K562 (cell line): ENCODE results near the gene BHLHE40. TPM values are rescaled to one million over a fixed set of nuclear protein-coding genes. Genes with fewer than 3 reads are reported as not detected.

Experiments
- ATAC-seq: fragments of 200-7000 bp; cut with Tn5 transposase; 3 replicates; pipeline ENCODE4 v1.9.1; 2020; ENCODE audit warnings: moderate library complexity
- BruUV-seq: library from RNA; stranded (reverse); fragments of 400-500 nt; replicated peaks from 2 replicates; lab custom pipeline; 2021; lab: Mats Ljungman, UMichigan
- CTCF ChIA-PET: fragments of 300-600 bp; formaldehyde crosslinking; extraction: SDS; loops from one replicate; lab custom pipeline; 2021; ENCODE audit warnings: low intra/inter-chr PET ratio; lab: Yijun Ruan, JAX
- POLR2A ChIA-PET: fragments of 300-600, 350-650 bp; sonication (Branson Sonifier 250); formaldehyde crosslinking; extraction: SDS; loops from one replicate; lab custom pipeline; 2021; ENCODE audit warnings: antibody characterized with exemption, inconsistent platforms; lab: Yijun Ruan, JAX
- DNase-seq, 4 experiments: peaks; one replicate each; pipeline versions ENCODE4 v3.0.0 to v3.0.0-alpha.2; 2011 to 2018; ENCODE audit warnings: low spot score in 3 of 4, mixed read lengths in 3 of 4; ENCODE audit errors: extremely low read depth in 1 of 4
- FAIRE-seq: peaks from 2 replicates; lab custom pipeline; 2011; peaks lifted over from hg19 to GRCh38; lab: Jason Lieb, UNC
- H2AFZ ChIP-seq: 2 replicates; pipeline ENCODE4 v1.6.0; 2011; ENCODE audit warnings: low read depth, low read length, control low read depth, inconsistent platforms
- H3K27ac ChIP-seq: fragments of 200-600 bp; 3 replicates; pipeline ENCODE4 v1.8.0; 2011; ENCODE audit warnings: low read depth, mild to moderate bottlenecking, control low read depth, inconsistent platforms, low read length, moderate library complexity, mixed read lengths; ENCODE audit errors: extremely low read depth
- H3K27me3 ChIP-seq, 2 experiments: fragments of 300-600 bp in 1 of 2; 2 replicates in 1 of 2; 3 replicates in 1 of 2; pipeline versions ENCODE4 v1.6.0 to v1.8.0; 2011; ENCODE audit warnings: inconsistent platforms in 2 of 2, low read length in 2 of 2, mild to moderate bottlenecking in 1 of 2, mixed read lengths in 1 of 2, moderate library complexity in 1 of 2; ENCODE audit not compliant: control insufficient read depth in 2 of 2, insufficient read depth in 2 of 2
- H3K36me3 ChIP-seq: fragments of 300-600 bp; 3 replicates; pipeline ENCODE4 v1.8.0; 2011; ENCODE audit warnings: mild to moderate bottlenecking, low read length, inconsistent platforms; ENCODE audit not compliant: control insufficient read depth, insufficient read depth
- H3K4me1 ChIP-seq, 2 experiments: fragments of 200-600 bp in 1 of 2; replicated peaks in 1 of 2; 2 replicates in 1 of 2; 3 replicates in 1 of 2; pipeline versions ENCODE4 v1.5.1 to v1.8.0; 2011; ENCODE audit warnings: inconsistent platforms in 2 of 2, low read length in 2 of 2, mild to moderate bottlenecking in 1 of 2, mixed read lengths in 1 of 2, moderate library complexity in 1 of 2; ENCODE audit not compliant: control insufficient read depth in 2 of 2, insufficient read depth in 2 of 2
- H3K4me2 ChIP-seq: 2 replicates; pipeline ENCODE4 v1.6.1; 2011; ENCODE audit warnings: low read length, control low read depth, inconsistent platforms, mixed read lengths; ENCODE audit not compliant: insufficient read depth
- H3K4me3 ChIP-seq: fragments of 200-600 bp; sonication (generic), shearing (Covaris generic); 2 replicates; pipeline ENCODE4 v1.5.1; 2016; ENCODE audit warnings: control low read depth, inconsistent platforms
- H3K79me2 ChIP-seq: fragments of 200-600 bp; 3 replicates; pipeline ENCODE4 v1.8.0; 2011; ENCODE audit warnings: low read length, inconsistent platforms; ENCODE audit not compliant: control insufficient read depth, insufficient read depth
- H3K9ac ChIP-seq, 2 experiments: 2 replicates each; pipeline versions ENCODE4 v1.6.0 to v1.6.1; 2011; ENCODE audit warnings: low read depth in 2 of 2, low read length in 2 of 2, control low read depth in 1 of 2, inconsistent platforms in 1 of 2, mild to moderate bottlenecking in 1 of 2, mixed read lengths in 1 of 2; ENCODE audit not compliant: insufficient read depth in 1 of 2
- H3K9me1 ChIP-seq: one replicate; pipeline ENCODE4 v1.6.0; 2011; ENCODE audit warnings: inconsistent platforms, mild to moderate bottlenecking, low read length, moderate library complexity; ENCODE audit not compliant: control insufficient read depth, insufficient read depth
- H3K9me3 ChIP-seq: replicated peaks from 2 replicates; pipeline ENCODE4 v1.5.1; 2011; ENCODE audit warnings: low read depth, low read length, inconsistent platforms; ENCODE audit not compliant: control insufficient read depth, insufficient read depth
- H4K20me1 ChIP-seq: replicated peaks from 2 replicates; pipeline ENCODE4 v1.6.1; 2011; ENCODE audit warnings: low read length, inconsistent platforms, mixed read lengths; ENCODE audit not compliant: control insufficient read depth, insufficient read depth
- ASH1L ChIP-seq: fragments of 450-650 bp; IDR thresholded peaks from 2 replicates; pipeline ENCODE4 v1.6.1; 2018; ENCODE audit warnings: borderline replicate concordance, mild to moderate bottlenecking, low read depth; ENCODE audit not compliant: partially characterized antibody
- BCOR ChIP-seq: fragments of 450-650 bp; IDR thresholded peaks from 2 replicates; pipeline ENCODE4 v1.6.1; 2016
- BRD9 ChIP-seq: fragments of 450-650 bp; IDR thresholded peaks from 2 replicates; pipeline ENCODE4 v1.6.1; 2018; ENCODE audit warnings: low read depth; ENCODE audit not compliant: partially characterized antibody
- CBFA2T3 ChIP-seq: fragments of 450-650 bp; IDR thresholded peaks from 2 replicates; pipeline ENCODE4 v1.6.1; 2017
- CBX5 ChIP-seq: IDR thresholded peaks from 2 replicates; pipeline ENCODE4 v1.6.1; 2014; ENCODE audit warnings: low read depth, borderline replicate concordance
- CHD4 ChIP-seq: fragments of 200-600 bp; sonication (generic); IDR thresholded peaks from 3 replicates; pipeline ENCODE4 v1.6.1; 2012; ENCODE audit warnings: low read depth, mild to moderate bottlenecking, mixed read lengths, low read length, inconsistent platforms; ENCODE audit not compliant: insufficient read depth, insufficient replicate concordance, poor library complexity, severe bottlenecking
- DACH1 ChIP-seq: fragments of 450-650 bp; IDR thresholded peaks from 2 replicates; pipeline ENCODE4 v1.6.1; 2018; ENCODE audit not compliant: partially characterized antibody
- ELK3 ChIP-seq: fragments of 450-650 bp; formaldehyde crosslinking; IDR thresholded peaks from 2 replicates; pipeline ENCODE4 v1.4.0; 2020; ENCODE audit warnings: mild to moderate bottlenecking
- HDAC2 ChIP-seq: fragments of 450-650 bp; IDR thresholded peaks from 2 replicates; pipeline ENCODE4 v1.6.1; 2016; ENCODE audit warnings: mild to moderate bottlenecking
- MYC ChIP-seq, 2 experiments: fragments of 250-450 bp in 1 of 2; sonication (Bioruptor Pico) in 1 of 2; IDR thresholded peaks; 2 replicates each; pipeline versions ENCODE4 v1.5.1 to v1.6.1; 2012 to 2021; ENCODE audit warnings: low read depth in 2 of 2, borderline replicate concordance in 1 of 2, improper control_type of control experiment in 1 of 2, low read length in 1 of 2, mild to moderate bottlenecking in 1 of 2, moderate library complexity in 1 of 2
- NCOA6 ChIP-seq: fragments of 450-650 bp; IDR thresholded peaks from 2 replicates; pipeline ENCODE4 v1.6.1; 2017; ENCODE audit warnings: mild to moderate bottlenecking
- NEUROD1 ChIP-seq: fragments of 150-350 bp; IDR thresholded peaks from 2 replicates; pipeline ENCODE4 v1.6.1; 2014; ENCODE audit warnings: borderline replicate concordance, low read length, low read depth; ENCODE audit not compliant: partially characterized antibody
- ZFP1 ChIP-seq: fragments of 450-650 bp; formaldehyde crosslinking; IDR thresholded peaks from 2 replicates; pipeline ENCODE4 v1.4.0; 2020; ENCODE audit warnings: mild to moderate bottlenecking, mixed read lengths
- ZFP36 ChIP-seq: fragments of 150-350 bp; IDR thresholded peaks from 2 replicates; pipeline ENCODE4 v1.6.1; 2018; ENCODE audit warnings: low read length, low read depth; ENCODE audit not compliant: partially characterized antibody
- ZNF165 ChIP-seq: fragments of 250-450 bp; sonication (Bioruptor Pico); IDR thresholded peaks from 2 replicates; pipeline ENCODE4 v1.4.0; 2020; ENCODE audit warnings: borderline replicate concordance
- WGBS: fragments of 100-300 bp; shearing (Covaris generic); methylation state at CpG from one replicate; pipeline ENCODE4 v1.1.6; 2016; ENCODE audit warnings: low coverage, mixed read lengths; ENCODE audit not compliant: insufficient coverage; ENCODE audit errors: missing lambda C conversion rate; 5-methylcytosine and 5-hydroxymethylcytosine counted together
- in situ Hi-C: fragments of 300-500 bp; cut with MboI; formaldehyde crosslinking; loops from 4 replicates; pipeline ENCODE4 v1.15.0; 2018; ENCODE audit warnings: inconsistent platforms, mixed read lengths
- intact Hi-C: fragments of 100-400 bp; cut with micrococcal nuclease; formaldehyde crosslinking; loops from 2 replicates; pipeline ENCODE4 v1.14.2; 2022
- polyA plus RNA-seq, 8 experiments: library from polyadenylated mRNA; depleted of rRNA in 4 of 8; stranded (reverse) in 5 of 8; unstranded in 3 of 8; fragments of >200 nt; fragmentation: Nextera tagmentation in 2 of 8; fragmentation: Illumina TruSeq in 1 of 8; extraction: Ambion mirVana in 2 of 8; extraction: Trizol in 1 of 8; gene quantifications; 2 replicates each; pipeline versions ENCODE4 v1.2.1 to v1.2.3, GENCODE V29; 2011 to 2014; ENCODE audit warnings: inconsistent platforms in 1 of 8, missing spikeins in 1 of 8
- total RNA-seq, 7 experiments: library from RNA; depleted of rRNA in 6 of 7; stranded (reverse); fragments of >200 nt in 6 of 7; fragmentation: Illumina TruSeq in 2 of 7; extraction: Trizol in 2 of 7; gene quantifications; 2 replicates each; pipeline versions ENCODE4 v1.2.1 to v1.2.3, GENCODE V29; 2011 to 2021; ENCODE audit warnings: low replicate concordance in 1 of 7
- TF ChIP-seq, protein P1 (sequence below), 3 experiments: fragments of 200-800 bp in 1 of 3; fragments of 250-450 bp in 1 of 3; fragments of 450-650 bp in 1 of 3; sonication (Bioruptor Pico) in 1 of 3; sonication (Bioruptor generic) in 1 of 3; formaldehyde crosslinking in 1 of 3; IDR thresholded peaks; 2 replicates each; pipeline versions ENCODE4 v1.6.1 to v1.8.0; 2016 to 2022; ENCODE audit warnings: mild to moderate bottlenecking in 2 of 3, missing genetic modification characterization in 2 of 3, missing compliant biosample characterization in 1 of 3, moderate library complexity in 1 of 3

Gene BHLHE40
- total and polyA plus RNA-seq, 9 of the 15 experiments (the other 6 are each of a cell fraction or from before 2014, with no cell fraction given): 12.0 to 83.9 (median 31.4) TPM

DNA sequence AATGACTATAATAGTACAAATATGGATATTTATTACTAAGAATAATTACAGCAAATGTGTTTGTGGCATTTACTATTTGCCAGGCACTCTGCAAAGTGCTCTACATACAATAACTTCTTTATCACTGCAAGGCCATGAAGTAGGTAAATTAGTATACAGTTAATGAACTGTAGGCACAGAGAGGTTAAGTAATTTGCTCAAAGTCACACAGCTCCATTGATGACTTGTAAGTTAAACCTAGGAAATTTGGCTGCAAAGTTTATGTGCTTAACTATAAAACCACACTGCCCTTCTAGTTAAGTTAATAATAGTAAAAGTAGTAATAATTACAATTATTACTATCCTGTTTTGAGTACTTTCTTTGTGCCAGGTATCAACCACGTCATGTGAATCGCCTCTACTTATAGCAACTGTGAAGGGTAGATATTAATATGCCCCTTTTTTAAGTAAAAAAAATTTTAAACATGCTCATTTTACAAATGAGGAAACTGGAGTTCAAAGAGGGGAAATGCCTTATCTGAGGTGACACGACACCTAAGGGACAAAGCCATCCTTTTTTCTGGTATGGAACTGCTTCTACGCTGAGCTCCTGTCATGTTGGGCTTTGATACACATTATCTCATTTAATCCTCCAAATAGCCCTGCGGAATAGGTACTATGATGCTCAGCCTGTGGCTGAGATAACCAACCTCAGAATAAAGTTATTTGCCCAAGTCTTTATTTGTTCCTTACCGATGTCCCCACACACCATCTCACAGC is 8.5 kb downstream of the BHLHE40 start:
- H3K4me3 ChIP-seq: peak overlapping the region; percentile 41; the same call in 1 of the 2 replicates
- H2AFZ ChIP-seq: no peak overlapping the region; the same call in 1 of the 2 replicates
- H3K27me3 ChIP-seq: no peaks in the 10 kb centered on the region
- BruUV-seq: no TSS peak
- ChIA-PET POLR2A (interaction anchor here (0.6 to 8.1 kb wide), 18 partner anchors 7 to 526 kb away, joined by 3 to 85 read pairs (median 4); no protein-coding TSS in a partner anchor), CTCF (no interaction called here)
- no peaks in the 10 kb centered on the region; the same call in 1 of the 2 replicates for H4K20me1 ChIP-seq
- H3K4me2 ChIP-seq: peak overlapping the region; percentile 73
- no peaks in the 10 kb centered on the region for H3K9me3 ChIP-seq
- intact Hi-C loops: no loop called here
- H3K9me1 ChIP-seq: no peaks in the 10 kb centered on the region
- DNase-seq (peak in 1 of 4 experiments; percentile 65), FAIRE-seq (no peak), ATAC-seq (no peak)
- H3K27ac ChIP-seq: peak overlapping the region; percentile 83
- peaks cover 48 to 70% of the 10 kb centered on the region in 2 experiments for H3K4me1 ChIP-seq
- peaks cover 37% of the 10 kb centered on the region for H3K79me2 ChIP-seq
- in situ Hi-C loops: no loop called here
- peaks cover 30% of the 10 kb centered on the region for H3K36me3 ChIP-seq
- peak overlapping the region in 1 of 2 experiments; percentile 62; a peak in 2 of 4 replicates for H3K9ac ChIP-seq
- WGBS: 27% methylated on average over 6 of the region's 6 CpGs
- no peak for TF ChIP-seq ELK3 (CRISPR knock-in tag)
- peak; percentile 46 for TF ChIP-seq CBFA2T3
- TF ChIP-seq BRD9: peak; percentile 100
- peak; percentile 90 for TF ChIP-seq ZFP36
- TF ChIP-seq CBX5: 0 out of 2 replicates have a peak, but pooled peaks have one; percentile 57
- TF ChIP-seq DACH1: peak; percentile 20
- 0 out of 2 replicates have a peak, but pooled peaks have one; percentile 4 for TF ChIP-seq MYC (IDR thresholded peaks at IDR 0.05; ENCODE audit: low read depth, low read length)
- no peak for TF ChIP-seq MYC (CRISPR knock-in tag; IDR thresholded peaks at IDR 0.05; ENCODE audit: borderline replicate concordance, low read depth)
- TF ChIP-seq, protein P1, sequence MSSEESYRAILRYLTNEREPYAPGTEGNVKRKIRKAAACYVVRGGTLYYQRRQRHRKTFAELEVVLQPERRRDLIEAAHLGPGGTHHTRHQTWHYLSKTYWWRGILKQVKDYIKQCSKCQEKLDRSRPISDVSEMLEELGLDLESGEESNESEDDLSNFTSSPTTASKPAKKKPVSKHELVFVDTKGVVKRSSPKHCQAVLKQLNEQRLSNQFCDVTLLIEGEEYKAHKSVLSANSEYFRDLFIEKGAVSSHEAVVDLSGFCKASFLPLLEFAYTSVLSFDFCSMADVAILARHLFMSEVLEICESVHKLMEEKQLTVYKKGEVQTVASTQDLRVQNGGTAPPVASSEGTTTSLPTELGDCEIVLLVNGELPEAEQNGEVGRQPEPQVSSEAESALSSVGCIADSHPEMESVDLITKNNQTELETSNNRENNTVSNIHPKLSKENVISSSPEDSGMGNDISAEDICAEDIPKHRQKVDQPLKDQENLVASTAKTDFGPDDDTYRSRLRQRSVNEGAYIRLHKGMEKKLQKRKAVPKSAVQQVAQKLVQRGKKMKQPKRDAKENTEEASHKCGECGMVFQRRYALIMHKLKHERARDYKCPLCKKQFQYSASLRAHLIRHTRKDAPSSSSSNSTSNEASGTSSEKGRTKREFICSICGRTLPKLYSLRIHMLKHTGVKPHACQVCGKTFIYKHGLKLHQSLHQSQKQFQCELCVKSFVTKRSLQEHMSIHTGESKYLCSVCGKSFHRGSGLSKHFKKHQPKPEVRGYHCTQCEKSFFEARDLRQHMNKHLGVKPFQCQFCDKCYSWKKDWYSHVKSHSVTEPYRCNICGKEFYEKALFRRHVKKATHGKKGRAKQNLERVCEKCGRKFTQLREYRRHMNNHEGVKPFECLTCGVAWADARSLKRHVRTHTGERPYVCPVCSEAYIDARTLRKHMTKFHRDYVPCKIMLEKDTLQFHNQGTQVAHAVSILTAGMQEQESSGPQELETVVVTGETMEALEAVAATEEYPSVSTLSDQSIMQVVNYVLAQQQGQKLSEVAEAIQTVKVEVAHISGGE (CRISPR knock-in tag; IDR thresholded peaks at IDR 0.05): no peak
- no peak for TF ChIP-seq ZFP1
- peak; percentile 22 for TF ChIP-seq NEUROD1
- TF ChIP-seq ASH1L: peak; percentile 26
- TF ChIP-seq CHD4: peak; percentile 87
- peak; percentile 99 for TF ChIP-seq BCOR
- TF ChIP-seq HDAC2: peak; percentile 95
- TF ChIP-seq ZNF165: no peak
- no peak for TF ChIP-seq NCOA6
